HG03064 (cell line): ENCODE results near the gene MMP7.

Experiments used
- ATAC-seq: cut with Tn5 transposase; IDR thresholded peaks from one replicate; pipeline ENCODE4 v1.9.1; 2021; ENCODE audit warnings: low read depth; ENCODE audit not compliant: unreplicated experiment

Gene MMP7

GRCh38 chr11:102497061-102497460 is 33.5 kb downstream of the MMP7 start:
- ATAC-seq: no peak

- peak; percentile 93 for ATAC-seq
Measured at GRCh38 chr11:102495161-102496042, 35.1 kb downstream of the MMP7 start.

- no peak for ATAC-seq
Measured at GRCh38 chr11:102494216-102494615, 36.3 kb downstream of the MMP7 start.

GRCh38 chr11:102493524-102493923 is 37.0 kb downstream of the MMP7 start:
- ATAC-seq: no peak

- no peak for ATAC-seq
Measured at GRCh38 chr11:102491969-102492368, 38.6 kb downstream of the MMP7 start.

- ATAC-seq: no peak
Measured at GRCh38 chr11:102489186-102490145, 41.1 kb downstream of the MMP7 start.

GRCh38 chr11:102488208-102488607 is 42.3 kb downstream of the MMP7 start:
- ATAC-seq: peak; percentile 83

GRCh38 chr11:102487214-102487613 is 43.3 kb downstream of the MMP7 start:
- ATAC-seq: no peak

GRCh38 chr11:102486584-102486983 is 44.0 kb downstream of the MMP7 start:
- ATAC-seq: no peak

GRCh38 chr11:102485095-102485722 is 45.3 kb downstream of the MMP7 start:
- no peak for ATAC-seq

- ATAC-seq: no peak
Measured at GRCh38 chr11:102482433-102482832, 48.1 kb downstream of the MMP7 start.

- no peak for ATAC-seq
Measured at GRCh38 chr11:102479733-102480132, 50.8 kb downstream of the MMP7 start.

GRCh38 chr11:102478673-102479299 is 51.8 kb downstream of the MMP7 start:
- ATAC-seq: no peak

GRCh38 chr11:102476812-102477211 is 53.7 kb downstream of the MMP7 start:
- ATAC-seq: peak; percentile 43

- ATAC-seq: no peak
Measured at GRCh38 chr11:102476069-102476468, 54.5 kb downstream of the MMP7 start.

GRCh38 chr11:102473543-102473942 is 57.0 kb downstream of the MMP7 start:
- ATAC-seq: no peak

GRCh38 chr11:102472127-102472526 is 58.4 kb downstream of the MMP7 start:
- no peak for ATAC-seq

GRCh38 chr11:102471474-102471873 is 59.1 kb downstream of the MMP7 start:
- ATAC-seq: no peak
